SKM-1 (cell line): ENCODE results near the gene HIPK3.
"Not testable (repeated sequence)": the region's sequence is repeated elsewhere in the genome, so short reads cannot be mapped to it uniquely, and the experiment has no call there.

Source experiments
- DNase-seq: peaks from one replicate; lab custom pipeline; 2025; ENCODE audit not compliant: unreplicated experiment; lab: John Stamatoyannopoulos, UW

HIPK3 gene

DNA sequence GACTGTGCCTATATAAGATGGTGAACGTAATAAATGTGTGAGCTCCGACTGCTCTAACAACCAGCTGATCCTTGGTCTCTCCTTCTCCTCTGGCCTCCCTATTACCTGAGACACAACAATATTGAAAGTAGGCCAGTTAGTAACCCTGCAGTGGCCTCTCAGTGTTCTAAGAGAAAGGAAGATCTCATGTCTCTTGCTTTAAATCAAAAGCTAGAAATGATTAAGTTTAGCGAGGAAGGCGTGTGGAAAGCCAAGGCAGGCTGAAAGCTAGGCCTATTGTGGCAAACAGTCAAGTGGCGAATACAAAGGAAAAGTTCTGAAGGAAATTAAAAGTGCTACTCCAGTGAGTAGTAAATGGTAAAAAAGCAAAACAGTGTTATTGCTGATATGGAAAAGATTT, 39.5 kb downstream of the HIPK3 start:
- DNase-seq = no peak

DNA sequence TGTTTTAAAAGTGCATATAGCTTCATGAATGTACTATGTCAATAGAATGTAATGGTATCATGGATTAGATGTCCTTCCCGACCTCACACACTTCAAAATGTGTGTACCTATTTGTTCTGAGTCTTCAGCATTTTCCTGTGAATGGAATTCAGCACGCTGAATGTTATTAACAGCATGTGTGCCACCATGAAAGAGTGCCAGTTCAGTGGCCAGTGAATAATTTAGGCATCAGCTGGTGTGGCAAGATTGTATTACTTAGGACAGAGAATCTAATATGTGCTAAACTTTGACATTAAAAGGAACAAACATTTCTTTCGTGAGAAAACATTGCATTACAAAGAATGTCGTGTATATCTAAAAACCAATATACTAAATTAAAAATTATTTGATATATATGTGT, 46.4 kb downstream of the HIPK3 start:
- no peak for DNase-seq

DNA sequence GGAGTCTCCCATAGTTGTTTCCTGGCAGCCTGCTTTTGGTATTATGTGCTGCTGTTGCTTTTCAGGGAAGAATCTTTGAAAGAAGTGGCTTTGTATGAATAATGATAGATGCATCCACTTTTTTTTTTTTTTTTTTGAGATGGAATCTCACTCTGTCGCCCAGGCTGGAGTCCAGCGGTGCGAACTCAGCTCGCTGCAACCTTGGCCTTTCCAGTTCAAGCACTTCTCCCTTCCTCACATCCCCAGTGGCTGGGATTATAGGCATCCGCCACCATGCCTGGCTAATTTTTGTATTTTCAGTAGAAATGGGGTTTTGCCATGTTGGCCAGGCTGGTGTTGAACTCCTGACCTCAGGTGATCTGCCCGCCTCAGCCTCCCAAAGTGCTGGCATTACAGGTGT, 49.6 kb downstream of the HIPK3 start:
- not testable (repeated sequence) for DNase-seq

DNA sequence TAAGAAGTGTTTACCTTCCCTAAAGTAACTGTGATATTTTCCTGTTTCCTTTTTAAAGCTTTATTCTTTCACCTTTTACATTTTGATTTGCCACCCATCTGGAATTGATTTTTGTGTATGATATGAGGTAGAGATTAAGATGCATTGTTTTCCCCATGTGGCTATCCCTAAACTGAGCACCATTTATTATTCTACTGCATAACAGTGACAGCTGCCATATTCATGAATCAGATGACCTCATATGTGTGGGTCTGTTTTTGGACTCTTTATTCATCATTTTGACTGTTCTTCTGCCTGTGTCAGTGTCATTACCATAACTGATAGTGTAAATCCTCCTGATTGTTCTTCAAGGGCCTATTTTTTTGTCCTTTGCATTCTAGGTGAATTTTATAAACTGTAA, 50.8 kb downstream of the HIPK3 start:
- DNase-seq = no peak

GRCh38 chr11:33309118-33309517, 51.9 kb downstream of the HIPK3 start:
- DNase-seq = no peak

DNA sequence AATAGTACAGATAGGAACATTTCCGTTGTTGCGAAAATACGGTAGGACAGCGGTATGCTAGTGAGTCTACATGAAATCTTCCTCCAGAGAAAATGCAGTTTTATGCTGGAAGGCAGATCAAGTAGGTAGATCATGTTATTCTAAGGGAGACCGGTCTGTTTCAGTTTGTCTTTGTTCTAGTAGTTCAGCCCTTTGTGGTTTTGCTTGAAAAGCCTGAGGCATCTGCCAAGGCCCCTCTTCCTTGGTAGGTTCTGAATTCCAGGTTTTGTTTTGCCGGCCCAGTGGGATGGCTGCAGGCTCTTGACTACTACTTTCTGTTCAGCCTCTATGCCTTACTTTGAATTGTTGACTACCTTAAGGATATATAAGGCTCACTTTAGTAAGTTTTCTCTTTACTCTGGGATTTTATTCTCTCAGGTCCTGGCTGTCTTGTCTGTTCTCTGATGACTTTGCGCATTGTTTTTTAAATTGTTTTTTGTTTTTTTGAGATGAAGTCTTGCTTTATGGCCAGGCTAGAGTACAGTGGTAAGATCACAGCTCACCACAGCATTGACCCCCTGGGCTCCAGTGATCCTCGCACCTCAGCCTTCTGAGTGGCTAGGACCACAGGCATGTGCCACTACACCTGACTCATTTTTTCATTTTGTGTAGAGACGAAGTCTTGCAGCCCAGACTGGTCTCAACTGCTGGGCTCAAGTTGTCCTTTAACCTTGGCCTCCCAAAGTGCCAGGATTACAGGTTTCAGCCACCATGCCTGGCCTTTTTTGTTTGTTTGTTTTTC, 53.7 kb downstream of the HIPK3 start:
- DNase-seq = no peak

GRCh38 chr11:33311680-33312079, 54.5 kb downstream of the HIPK3 start:
- DNase-seq = no peak

DNA sequence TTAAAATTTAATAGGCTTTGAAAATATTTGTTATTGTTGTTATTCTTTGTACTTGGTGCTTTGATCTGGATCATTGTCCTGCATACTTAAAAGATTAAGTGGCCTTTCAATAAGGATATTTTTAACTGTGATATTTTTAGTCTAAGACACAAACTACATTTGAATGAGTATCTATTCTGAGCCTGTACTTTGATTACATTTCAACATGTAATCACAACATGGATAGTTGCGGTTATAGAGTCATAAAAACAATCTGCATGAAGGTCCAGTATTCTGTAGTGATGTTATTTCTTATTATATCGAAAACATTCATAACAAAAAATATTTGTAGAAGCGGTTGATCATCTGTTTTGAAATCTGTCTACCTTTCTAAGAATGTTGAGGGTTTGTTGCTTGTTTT, 58.6 kb downstream of the HIPK3 start:
- no peak for DNase-seq

- no peak for DNase-seq
Measured at GRCh38 chr11:33317662-33318061, 60.5 kb downstream of the HIPK3 start.

DNA sequence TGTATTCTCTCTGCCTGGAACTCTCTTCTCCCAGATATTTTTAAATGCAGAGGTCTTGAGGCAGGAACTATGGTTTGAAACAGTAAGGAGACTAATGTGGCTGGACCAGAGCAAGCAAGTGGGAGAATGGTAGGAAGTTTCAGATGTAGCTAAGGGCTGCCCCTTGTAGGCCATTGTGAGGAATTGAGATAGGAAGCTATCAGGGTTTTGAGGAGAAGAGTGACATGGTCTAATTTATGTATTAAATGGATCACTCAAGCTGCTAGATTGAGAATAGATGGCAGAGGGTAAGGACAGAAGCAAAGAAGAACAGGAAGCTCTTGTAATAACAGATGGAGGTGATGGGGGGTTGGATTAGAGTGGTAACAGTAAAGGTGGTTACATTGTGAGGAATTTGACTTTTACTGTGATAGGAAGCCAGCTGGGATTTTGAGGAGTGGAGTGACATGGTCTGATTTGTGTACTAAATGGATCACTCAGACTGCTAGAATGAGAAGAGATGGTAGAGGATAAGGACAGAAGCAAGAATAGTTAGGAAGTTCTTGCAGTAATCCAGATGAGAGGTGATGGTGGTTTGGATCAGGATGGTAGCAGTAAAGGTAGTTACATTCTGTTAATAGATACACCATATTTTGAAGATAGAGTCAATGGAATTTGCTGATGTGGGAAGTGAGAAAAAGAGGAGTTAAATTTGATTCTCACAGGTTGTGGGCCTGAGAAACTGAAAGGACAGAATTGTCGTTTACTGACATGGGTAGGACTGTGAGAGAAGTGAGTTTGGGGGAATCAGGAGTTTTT, 63.0 kb downstream of the HIPK3 start:
- no peak for DNase-seq

GRCh38 chr11:33320814-33321330, 63.7 kb downstream of the HIPK3 start:
- DNase-seq = no peak

DNA sequence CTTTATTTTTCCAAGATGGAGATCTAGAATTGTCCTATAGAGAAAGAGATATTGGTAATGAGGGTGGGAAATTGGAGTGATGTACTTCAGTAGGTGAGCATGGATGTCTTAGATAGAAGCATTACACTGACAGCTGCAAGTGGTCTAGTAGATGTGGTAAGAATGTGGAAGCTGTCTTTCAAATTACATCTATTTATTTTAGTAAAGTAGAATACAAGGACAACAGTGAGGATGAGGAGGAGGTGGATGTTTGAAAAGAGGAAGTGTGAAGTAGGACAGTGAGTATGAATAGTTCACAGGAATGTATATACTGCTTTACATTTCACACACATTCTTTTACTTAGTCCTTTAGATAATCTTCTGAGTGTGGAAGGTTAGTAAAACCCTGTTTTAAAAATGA, 64.2 kb downstream of the HIPK3 start:
- DNase-seq = peak; percentile 13

GRCh38 chr11:33323421-33323820, 66.2 kb downstream of the HIPK3 start:
- no peak for DNase-seq

DNA sequence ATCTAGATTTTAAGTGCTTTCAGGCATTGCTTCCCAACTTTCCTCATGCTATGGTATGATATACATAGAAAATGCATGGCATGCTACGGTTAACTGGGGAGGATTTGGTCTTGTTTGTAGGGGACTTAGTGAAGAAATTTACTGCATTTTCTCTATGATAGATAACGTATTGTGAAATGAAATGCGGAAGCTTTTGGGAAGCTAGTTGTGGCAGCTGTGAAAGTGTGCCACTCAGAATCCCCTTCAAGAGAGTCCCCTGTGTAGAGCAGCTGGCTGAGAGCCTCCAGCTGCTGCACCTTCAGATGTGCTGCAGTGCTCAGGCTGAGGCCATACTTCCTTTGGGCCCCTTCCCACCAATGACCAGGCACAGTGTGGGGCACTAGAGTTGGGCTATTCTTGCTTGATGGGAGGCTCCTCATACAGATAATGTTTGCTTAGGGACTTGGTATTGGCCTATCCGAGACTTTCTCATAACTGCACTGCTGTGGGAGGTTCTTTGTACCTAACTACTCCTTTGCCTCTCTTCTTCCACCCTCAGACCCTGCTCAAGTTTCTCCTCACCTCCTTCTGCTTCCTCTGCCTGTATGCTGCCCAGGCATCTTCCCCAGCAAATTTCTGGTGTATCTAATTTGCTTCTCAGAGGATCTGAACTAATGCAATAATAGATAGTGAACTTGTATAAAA, 67.3 kb downstream of the HIPK3 start:
- no peak for DNase-seq

- DNase-seq = no peak
Measured at GRCh38 chr11:33325451-33325850, 68.3 kb downstream of the HIPK3 start.

DNA sequence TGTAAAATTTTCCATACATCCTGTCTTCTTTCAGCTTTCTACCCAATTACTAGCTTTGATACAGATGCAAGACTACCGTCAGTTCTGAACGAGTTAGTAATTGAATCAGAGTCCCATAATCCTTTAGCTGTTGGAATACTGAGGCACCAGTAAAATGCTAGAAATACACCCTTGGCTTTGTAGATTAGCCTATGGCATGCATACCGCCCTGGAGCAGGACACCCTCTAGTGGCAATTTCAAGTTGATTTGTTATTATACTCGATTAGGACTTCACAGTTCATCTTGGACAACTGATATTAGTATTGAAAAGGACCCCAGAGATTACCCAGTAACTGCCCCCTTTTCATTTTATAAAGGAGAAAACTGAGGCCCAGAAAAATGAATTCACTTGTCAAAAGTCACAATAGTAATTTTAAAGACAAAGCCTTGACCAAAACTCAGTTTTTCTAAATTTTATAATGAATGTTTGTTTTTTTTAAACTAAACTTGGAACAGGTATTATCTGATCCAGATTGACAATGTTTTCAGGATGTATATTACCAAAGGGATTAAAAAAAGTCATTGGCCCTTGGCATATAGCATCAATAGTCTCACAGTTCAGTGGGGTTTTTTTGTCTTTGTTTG, 72.6 kb downstream of the HIPK3 start:
- DNase-seq = peak; percentile 41

DNA sequence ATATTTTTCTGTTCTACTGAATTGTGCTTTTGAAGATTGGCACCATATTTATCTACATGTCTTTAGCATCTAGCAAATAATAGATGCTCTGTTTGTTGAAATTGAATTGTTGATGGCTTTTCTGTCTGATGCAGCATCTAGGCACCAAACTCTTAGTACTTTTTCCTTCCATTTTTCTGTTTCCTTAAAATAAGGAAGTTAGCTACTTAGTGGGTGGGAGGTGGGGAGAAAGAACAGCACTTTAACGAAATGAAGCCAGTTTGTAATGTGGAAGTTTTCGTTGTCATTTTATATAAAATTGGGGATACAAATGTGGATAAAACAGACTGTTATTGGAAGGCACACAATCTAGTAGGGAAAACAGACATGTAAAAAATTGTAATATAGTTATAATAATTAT, 76.6 kb downstream of the HIPK3 start:
- no peak for DNase-seq

DNA sequence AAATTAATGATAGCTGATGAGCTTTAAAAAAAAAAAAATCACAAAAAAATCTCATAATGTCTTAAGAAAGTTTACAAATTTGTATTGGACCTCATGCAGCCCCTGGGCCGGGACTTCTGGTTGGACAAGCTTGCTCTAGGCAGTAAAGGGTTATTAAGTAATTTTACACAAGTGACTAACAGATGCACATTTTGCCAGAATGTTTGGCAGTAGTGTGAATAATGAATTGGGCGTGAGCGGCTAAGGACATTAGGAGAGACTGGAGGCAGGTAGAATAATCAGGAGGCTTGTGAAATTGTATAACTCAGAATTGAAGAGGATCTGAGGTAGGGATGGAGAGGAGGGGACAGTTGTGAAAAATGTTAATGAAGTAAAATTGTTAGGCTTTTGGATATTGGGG, 77.4 kb downstream of the HIPK3 start:
- no peak for DNase-seq

- DNase-seq = no peak
Measured at GRCh38 chr11:33339247-33339646, 82.1 kb downstream of the HIPK3 start.

DNA sequence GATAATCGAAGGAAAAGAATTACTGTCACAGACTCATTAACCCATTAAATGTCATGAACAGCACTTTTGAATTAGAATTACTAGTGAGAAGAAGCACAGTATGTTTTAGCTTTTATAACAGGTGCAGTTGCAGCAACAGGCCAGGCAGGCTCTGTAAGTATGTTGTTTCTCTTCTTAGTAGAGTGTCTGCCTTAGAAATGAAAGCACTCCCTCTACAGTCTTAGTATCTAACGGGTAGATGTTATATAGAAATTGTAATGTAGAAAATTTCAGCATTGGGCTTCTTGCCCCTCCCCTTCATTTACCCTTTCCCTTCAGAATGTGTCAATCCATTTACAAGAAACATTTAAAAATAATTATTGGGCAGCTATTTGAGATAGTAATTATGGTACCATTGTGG, 87.4 kb downstream of the HIPK3 start:
- no peak for DNase-seq

DNA sequence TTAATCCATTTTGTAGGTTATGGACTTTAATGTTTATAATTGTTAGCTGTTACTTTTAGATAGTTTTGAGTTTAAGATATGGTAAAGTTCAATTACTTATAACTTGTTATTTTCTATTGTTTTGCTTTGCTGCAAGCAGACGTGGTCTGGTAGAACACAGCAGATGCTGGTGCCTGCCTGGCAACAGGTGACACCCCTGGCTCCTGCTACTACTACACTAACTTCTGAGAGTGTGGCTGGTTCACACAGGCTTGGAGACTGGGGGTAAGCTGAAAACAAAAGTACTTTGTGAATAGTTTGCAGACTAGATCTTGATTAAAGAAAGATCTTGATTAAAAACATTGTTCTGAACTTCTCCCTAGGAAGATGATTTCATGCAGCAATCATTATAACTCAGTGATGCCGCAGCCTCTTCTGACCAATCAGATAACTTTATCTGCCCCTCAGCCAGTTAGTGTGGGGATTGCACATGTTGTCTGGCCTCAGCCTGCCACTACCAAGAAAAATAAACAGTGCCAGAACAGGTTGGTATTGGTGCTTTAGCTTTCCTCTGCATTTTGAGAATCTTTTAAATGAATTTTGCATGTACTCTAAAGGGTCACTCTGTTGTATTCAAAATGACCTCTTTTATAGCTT, 90.4 kb downstream of the HIPK3 start:
- no peak for DNase-seq
